Measurements from ENCODE around the gene SLC29A4.
"Not testable (repeated sequence)": the region's sequence is repeated elsewhere in the genome, so short reads cannot be mapped to it uniquely, and the experiment has no call there.

The SLC29A4 gene

GRCh38 chr7:5274985-5275431 lies 7.7 kb upstream of the SLC29A4 start:
- DNase-seq: not testable (repeated sequence)

GRCh38 chr7:5275510-5275909 lies 7.2 kb upstream of the SLC29A4 start:
- DNase-seq: not testable (repeated sequence)

GRCh38 chr7:5276123-5276522 lies 6.6 kb upstream of the SLC29A4 start:
- not testable (repeated sequence) for DNase-seq

- no peak for DNase-seq
These were observed 6.1 kb upstream of the SLC29A4 start for GRCh38 chr7:5276611-5277010.

- DNase-seq: no peak
These were observed 4.0 kb upstream of the SLC29A4 start for GRCh38 chr7:5278766-5279165.

GRCh38 chr7:5279734-5280133 lies 3.0 kb upstream of the SLC29A4 start:
- DNase-seq: no peak

GRCh38 chr7:5281598-5282500 lies 894 bp upstream of the SLC29A4 start:
- not testable (repeated sequence) for DNase-seq

GRCh38 chr7:5283421-5284303 lies 919 bp downstream of the SLC29A4 start:
- DNase-seq: no peak

GRCh38 chr7:5284304-5285281 lies 1.9 kb downstream of the SLC29A4 start:
- DNase-seq: no peak

- DNase-seq: no peak
These were observed 4.2 kb downstream of the SLC29A4 start for GRCh38 chr7:5286933-5287332.

GRCh38 chr7:5287373-5287772 lies 4.6 kb downstream of the SLC29A4 start:
- DNase-seq: not testable (repeated sequence)

GRCh38 chr7:5287802-5288201 lies 5.1 kb downstream of the SLC29A4 start:
- DNase-seq: no peak

- DNase-seq: not testable (repeated sequence)
These were observed 5.8 kb downstream of the SLC29A4 start for GRCh38 chr7:5288560-5288959.

- no peak for DNase-seq
These were observed 6.6 kb downstream of the SLC29A4 start for GRCh38 chr7:5289355-5289754.

- DNase-seq: no peak
These were observed 8.6 kb downstream of the SLC29A4 start for GRCh38 chr7:5291301-5291700.

GRCh38 chr7:5291711-5292335 lies 9.1 kb downstream of the SLC29A4 start:
- not testable (repeated sequence) for DNase-seq

- no peak for DNase-seq
These were observed 11.6 kb downstream of the SLC29A4 start for GRCh38 chr7:5294169-5294987.

GRCh38 chr7:5295039-5296014 lies 12.6 kb downstream of the SLC29A4 start:
- no peak for DNase-seq

- DNase-seq: peak; percentile 26
These were observed 13.4 kb downstream of the SLC29A4 start for GRCh38 chr7:5296015-5296610.
